PC-3 (cell line): ENCODE data around the gene HEPH.
"Not testable (repeated sequence)": the region's sequence is repeated elsewhere in the genome, so short reads cannot be mapped to it uniquely, and the experiment has no call there.

ENCODE experiments used
- CTCF ChIP-seq: fragments of 300-600 bp; sonication (generic); conservative IDR thresholded peaks from 2 replicates; pipeline ENCODE4 v1.5.1; 2017; ENCODE audit warnings: antibody characterized with exemption, low read depth, mild to moderate bottlenecking, low read length
- EZH2 ChIP-seq: fragments of 300-600 bp; sonication (generic); IDR thresholded peaks from one replicate; pipeline ENCODE4 v1.6.1; 2017; ENCODE audit warnings: antibody characterized with exemption, mild to moderate bottlenecking, low read length; ENCODE audit not compliant: unreplicated experiment
- EZH2phosphoT487 ChIP-seq: fragments of 300-600 bp; sonication (generic); IDR thresholded peaks from 2 replicates; pipeline ENCODE4 v1.6.1; 2018; ENCODE audit warnings: mild to moderate bottlenecking, antibody characterized with exemption, low read length, borderline replicate concordance

GRCh38 chrX:66233904-66234303 lies 69.9 kb downstream of the HEPH start:
- TF ChIP-seq EZH2, CTCF, EZH2phosphoT487: not testable (repeated sequence)
